Measurements from ENCODE around the gene NOL4L.
"Not testable (repeated sequence)": the region's sequence is repeated elsewhere in the genome, so short reads cannot be mapped to it uniquely, and the experiment has no call there.

Gene NOL4L

DNA sequence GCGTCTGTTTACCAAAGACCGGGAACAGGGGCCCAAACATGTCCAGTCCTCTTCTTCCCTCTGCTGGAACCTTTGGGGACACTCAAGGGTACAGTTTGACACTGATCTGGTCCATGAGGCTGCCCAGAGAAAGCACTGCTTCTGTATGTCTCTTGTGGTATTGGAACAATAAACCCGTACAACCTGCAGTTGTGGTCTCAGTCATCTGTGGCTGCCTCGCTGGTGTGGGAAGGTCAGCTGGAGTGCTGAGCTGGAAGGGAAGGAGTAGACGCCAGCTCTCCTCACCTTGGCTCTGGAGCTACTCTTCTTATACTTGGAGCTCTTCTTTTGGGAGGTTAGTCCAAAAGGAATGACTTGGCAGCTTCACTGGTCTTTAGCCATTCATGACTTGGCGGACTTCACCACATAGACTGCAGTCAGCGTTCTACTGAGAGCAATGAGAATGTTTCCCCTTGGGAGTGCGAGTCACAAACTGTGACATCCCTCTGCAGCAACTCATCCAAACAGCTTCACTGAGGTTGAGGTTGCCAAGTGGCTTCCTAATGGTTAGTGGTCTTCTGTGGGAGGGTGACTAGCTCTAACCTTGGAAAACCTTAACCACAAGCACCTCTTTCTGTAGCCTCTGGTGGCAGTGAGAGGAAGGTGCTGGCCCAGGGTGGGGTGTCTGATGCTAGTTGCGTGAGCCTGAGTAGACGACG lies 145.9 kb downstream of the NOL4L start:
- FAIRE-seq, result no peak

DNA sequence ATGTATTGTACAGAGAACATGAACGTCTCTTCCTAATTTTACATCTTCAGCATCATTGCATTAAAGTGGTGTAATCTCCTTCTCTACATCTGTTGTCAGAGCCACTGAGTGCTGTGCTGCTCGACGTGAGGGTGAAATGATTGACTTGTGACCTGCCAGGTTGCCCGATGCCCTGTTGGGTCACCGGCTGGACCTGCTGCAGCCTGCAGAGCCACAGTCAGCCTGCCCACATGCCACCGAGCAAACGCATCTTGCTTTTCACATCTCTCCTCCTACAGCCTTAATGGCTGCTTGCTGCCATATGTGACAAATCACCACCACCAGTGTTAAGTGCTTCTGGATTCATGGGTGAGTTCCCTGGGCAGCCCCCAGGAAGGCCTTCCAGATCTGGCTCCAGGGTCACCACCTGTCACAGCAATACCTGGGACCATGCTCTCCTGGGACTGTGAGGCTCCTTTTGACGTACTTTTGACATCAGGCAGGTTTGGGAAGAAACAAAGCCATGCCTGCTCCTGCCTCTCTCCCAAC lies 146.7 kb downstream of the NOL4L start:
- no peak for FAIRE-seq

DNA sequence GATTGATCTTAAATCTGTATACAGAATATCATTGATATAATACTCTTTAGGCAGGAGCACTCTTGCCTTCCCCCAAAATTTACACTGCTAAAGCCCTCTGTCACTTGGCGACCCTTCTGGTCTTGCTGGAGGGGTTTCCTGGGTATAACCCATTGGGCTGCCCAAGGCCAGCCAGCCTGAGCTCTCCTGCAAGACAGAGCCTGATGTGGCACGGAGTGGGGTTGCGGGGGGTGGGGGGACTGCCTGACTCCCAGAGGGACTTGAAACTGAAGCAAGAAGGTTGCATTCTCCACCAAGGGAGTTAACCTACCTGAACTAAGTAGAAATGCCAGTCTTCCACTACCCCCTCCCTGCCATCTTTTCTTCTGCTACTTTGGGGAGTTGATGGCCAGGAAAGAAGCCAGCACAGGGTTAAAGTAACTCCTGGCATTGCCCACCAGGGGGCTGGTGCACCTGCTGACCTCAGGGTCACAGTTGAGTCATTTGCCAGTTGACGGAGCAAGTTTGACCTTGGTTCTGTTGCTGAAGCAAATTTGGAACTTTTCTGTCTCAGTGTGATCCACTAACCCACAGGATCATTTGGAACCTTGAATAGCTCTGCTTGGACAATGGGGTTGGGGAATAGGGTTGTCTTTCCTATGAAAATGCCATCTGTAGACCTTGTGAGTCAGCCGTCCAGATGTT lies 147.6 kb downstream of the NOL4L start:
- no peak for FAIRE-seq

DNA sequence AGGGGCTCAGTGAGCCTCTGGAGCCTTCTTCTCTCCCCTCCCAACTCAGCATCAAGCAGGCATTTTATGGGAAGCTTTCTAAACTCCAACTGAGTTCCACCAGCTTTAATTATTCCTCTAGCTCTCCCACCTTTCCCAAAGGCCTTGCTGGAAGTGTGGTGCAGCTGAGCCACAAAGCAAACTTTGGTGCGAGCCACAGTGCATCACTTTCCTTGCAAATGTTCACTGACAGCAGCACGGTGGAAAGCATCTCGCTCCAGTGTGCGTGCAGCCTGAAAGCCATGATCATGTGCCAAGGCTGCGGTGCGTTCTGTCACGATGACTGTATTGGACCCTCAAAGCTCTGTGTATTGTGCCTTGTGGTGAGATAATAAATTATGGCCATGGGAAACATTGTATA lies 148.2 kb downstream of the NOL4L start:
- FAIRE-seq, result no peak

DNA sequence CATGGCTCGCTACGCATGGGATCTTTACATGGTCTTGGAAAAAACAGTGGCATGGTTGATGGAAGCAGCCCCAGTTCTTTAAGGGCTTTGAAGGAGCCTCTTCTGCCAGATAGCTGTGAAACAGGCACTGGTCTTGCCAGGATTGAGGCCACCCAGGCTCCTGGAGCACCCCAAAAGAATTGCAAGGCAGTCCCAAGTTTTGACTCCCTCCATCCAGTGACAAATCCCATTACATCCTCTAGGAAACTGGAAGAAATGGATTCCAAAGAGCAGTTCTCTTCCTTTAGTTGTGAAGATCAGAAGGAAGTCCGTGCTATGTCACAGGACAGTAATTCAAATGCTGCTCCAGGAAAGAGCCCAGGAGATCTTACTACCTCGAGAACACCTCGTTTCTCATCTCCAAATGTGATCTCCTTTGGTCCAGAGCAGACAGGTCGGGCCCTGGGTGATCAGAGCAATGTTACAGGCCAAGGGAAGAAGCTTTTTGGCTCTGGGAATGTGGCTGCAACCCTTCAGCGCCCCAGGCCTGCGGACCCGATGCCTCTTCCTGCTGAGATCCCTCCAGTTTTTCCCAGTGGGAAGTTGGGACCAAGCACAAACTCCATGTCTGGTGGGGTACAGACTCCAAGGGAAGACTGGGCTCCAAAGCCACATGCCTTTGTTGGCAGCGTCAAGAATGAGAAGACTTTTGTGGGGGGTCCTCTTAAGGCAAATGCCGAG lies 148.8 kb downstream of the NOL4L start:
- FAIRE-seq, result no peak

DNA sequence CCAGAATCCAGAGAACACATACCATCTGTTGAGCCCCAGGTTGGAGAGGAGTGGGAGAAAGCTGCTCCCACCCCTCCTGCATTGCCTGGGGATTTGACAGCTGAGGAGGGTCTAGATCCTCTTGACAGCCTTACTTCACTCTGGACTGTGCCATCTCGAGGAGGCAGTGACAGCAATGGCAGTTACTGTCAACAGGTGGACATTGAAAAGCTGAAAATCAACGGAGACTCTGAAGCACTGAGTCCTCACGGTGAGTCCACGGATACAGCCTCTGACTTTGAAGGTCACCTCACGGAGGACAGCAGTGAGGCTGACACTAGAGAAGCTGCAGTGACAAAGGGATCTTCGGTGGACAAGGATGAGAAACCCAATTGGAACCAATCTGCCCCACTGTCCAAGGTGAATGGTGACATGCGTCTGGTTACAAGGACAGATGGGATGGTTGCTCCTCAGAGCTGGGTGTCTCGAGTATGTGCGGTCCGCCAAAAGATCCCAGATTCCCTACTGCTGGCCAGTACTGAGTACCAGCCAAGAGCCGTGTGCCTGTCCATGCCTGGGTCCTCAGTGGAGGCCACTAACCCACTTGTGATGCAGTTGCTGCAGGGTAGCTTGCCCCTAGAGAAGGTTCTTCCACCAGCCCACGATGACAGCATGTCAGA lies 149.6 kb downstream of the NOL4L start:
- no peak for FAIRE-seq

DNA sequence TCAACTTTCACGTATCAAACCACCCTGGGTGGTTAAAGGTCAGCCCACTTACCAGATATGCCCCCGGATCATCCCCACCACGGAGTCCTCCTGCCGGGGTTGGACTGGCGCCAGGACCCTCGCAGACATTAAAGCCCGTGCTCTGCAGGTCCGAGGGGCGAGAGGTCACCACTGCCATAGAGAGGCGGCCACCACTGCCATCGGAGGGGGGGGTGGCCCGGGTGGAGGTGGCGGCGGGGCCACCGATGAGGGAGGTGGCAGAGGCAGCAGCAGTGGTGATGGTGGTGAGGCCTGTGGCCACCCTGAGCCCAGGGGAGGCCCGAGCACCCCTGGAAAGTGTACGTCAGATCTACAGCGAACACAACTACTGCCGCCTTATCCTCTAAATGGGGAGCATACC lies 150.7 kb downstream of the NOL4L start:
- no peak for FAIRE-seq

DNA sequence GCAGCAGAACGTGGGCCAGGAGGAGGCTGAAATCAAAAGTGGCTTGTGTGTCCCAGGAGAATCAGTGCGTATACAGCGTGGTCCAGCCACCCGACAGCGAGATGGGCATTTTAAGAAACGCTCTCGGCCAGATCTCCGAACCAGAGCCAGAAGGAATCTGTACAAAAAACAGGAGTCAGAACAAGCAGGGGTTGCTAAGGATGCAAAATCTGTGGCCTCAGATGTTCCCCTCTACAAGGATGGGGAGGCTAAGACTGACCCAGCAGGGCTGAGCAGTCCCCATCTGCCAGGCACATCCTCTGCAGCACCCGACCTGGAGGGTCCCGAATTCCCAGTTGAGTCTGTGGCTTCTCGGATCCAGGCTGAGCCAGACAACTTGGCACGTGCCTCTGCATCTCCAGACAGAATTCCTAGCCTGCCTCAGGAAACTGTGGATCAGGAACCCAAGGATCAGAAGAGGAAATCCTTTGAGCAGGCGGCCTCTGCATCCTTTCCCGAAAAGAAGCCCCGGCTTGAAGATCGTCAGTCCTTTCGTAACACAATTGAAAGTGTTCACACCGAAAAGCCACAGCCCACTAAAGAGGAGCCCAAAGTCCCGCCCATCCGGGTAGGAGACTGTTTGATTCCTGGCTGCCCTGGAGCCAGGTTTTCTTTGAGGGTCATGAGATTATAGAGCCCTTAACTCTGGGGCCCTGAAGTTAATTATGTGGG lies 151.7 kb downstream of the NOL4L start:
- FAIRE-seq, result no peak

DNA sequence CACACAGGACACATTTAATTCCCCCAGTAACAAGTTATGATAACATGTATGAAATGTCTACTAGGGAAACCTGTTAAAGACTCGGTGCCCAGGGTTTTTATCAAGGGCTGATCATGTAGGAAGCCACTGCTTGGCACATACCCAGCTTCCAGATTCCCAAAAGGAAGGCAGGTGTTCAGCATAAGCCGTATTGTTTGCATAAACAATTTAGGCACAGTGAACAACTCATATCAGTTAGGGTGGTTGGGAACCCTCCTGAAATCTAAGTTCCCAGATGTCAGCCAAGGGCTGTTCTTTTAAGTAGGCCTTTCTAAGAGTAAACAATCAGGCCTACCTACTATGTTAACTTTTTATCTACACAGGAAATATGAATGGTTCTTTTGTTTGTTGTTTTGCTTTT lies 152.9 kb downstream of the NOL4L start:
- no peak for FAIRE-seq

DNA sequence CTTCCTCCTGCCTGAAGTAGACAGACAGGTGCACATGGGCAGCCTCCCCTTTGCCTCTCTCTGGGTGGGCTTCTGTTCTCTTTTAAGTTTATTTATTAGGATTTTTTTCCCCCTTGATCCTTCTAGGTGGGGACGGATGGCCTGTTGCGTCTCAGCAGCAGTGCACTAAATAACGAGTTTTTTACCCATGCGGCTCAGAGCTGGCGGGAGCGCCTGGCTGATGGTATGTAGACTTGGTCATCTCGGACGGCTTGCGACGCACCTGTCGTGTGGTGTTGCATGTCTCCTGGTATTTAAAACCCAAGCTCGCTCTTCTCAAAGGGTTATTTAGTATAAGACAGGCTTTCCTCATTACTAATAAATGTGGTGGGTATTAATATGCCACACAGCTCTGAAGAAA lies 153.7 kb downstream of the NOL4L start:
- FAIRE-seq, result no peak

DNA sequence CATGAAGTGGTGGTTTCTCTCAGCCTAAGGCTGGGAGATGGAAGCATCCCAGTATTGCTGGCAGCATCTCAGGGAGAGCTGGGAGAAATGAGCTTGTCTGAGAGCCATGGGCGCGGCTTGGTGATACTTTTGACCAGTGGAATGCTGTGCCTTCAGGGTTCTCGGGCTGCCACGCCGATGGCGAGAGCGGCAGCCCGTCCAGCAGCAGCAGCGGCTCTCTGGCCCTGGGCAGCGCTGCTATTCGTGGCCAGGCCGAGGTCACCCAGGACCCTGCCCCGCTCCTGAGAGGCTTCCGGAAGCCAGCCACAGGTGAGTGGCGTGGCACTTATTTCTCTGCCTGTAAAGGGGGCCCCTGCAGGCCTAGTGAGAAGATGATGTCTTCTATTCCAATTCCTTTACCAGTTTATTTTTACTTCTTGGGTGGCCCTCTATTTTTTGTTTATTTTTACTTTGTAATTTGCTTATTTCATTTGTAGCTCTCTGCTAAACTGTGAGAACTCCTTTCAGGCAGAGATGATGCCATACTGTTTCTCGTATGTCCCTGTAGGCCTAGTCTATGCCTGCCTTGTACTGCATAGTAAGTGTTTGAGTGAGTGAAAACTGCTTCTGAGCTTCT lies 155.3 kb downstream of the NOL4L start:
- FAIRE-seq, result no peak

DNA sequence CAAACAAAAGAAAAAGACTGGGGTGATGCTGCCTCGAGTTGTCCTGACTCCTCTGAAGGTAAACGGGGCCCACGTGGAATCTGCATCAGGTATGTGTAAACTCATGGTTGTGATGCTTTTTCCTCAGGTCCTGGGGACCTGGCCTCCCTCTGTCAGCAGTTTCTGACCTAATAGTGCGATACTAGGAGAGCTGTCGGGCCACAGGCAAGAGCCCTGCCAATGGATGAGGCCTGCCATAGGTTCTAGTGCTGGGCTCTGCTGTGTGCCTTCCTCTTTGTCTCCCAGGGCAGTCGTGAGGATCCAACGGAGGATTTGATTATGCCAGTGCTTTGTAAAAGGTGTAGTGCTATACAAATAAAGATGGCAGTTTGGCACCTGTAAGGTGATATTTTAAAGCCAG lies 155.8 kb downstream of the NOL4L start:
- FAIRE-seq, result no peak

DNA sequence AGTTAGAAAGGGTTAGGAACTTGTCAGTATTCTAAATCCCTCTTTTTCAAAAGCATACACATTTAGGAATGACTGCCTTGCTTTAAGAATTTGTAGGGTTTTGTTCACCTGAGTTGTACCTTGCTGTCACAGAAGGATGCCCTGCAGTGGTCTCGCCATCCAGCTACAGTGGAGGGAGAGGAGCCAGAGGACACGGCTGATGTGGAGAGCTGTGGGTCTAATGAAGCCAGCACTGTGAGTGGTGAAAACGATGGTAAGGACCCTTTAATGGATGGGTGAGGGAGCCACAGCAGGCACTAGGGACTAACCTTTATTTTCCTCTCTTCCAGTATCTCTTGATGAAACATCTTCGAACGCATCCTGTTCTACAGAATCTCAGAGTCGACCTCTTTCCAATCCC lies 157.1 kb downstream of the NOL4L start:
- FAIRE-seq, result no peak

DNA sequence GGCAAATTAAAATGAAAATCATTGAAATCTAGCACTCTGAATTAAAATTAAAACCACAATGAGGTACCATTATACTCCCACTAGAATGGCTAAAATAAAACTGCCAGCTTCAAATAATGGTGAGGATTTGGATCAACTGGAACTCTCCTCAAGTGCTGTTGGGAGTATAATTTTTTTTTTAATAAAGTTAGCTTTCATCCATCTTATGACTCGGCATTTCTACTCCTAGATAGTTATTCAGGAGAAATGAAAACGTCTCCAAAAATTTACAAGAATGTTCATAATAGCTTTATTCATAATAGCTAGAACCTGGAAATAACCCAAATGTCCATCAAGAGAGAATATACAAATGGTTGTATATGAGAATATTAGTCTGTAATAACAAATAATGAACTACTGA lies 163.8 kb downstream of the NOL4L start:
- no peak for FAIRE-seq

DNA sequence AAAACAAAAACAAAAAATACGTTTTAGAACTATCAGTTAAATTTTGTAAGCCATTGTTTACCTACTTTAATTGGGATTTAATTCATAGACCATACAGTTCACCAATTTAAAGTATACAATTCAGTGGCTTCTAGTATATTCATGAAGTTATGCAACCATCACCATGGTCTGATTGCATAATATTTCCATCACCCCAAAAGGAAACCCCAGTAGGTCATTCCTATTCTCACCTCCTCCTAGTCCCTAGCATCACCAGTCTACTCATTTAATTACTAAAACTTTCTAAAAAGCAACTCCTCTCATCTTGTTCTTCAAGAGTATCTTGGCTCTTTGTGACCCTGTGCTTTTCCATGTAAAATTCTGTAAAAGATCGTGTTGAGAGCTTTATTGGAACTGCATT lies 166.8 kb downstream of the NOL4L start:
- no peak for FAIRE-seq

DNA sequence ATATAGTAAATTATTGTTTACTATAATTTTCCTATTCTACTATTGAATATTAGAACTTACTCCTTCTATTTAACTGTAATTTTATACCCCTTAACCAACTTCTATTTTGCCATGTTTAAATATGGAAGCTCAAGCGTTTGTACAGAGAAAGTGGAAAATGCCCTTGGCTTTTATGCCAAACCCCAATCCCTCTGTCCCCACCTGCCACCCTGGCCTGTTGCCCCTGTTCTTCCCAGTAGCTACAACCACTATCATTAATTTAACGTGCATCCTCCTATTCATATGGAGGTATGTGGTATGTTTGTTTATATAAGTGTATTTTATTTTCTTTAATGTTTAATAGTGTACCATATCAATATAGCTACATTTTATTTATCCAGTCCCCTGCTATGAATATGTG lies 168.9 kb downstream of the NOL4L start:
- no peak for FAIRE-seq

DNA sequence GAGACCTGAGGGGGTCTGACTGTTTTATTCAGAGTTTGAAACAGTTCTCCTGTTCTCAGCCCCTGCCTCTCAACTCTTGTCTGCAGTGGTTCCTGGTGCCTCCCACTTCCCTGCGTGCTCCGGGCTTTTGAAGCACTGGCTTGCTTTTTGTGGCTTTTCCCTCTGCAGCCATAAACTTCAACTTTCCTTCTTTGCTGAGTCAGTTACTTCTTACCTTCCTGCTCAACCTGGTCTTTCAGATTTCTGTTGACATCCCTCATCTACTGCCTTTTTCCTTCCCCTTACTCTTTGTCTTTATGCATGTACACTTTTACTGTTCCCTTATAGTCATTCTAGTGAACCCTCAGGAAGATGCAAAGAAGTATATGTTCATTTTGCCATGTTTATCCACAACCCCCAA lies 169.6 kb downstream of the NOL4L start:
- no peak for FAIRE-seq

DNA sequence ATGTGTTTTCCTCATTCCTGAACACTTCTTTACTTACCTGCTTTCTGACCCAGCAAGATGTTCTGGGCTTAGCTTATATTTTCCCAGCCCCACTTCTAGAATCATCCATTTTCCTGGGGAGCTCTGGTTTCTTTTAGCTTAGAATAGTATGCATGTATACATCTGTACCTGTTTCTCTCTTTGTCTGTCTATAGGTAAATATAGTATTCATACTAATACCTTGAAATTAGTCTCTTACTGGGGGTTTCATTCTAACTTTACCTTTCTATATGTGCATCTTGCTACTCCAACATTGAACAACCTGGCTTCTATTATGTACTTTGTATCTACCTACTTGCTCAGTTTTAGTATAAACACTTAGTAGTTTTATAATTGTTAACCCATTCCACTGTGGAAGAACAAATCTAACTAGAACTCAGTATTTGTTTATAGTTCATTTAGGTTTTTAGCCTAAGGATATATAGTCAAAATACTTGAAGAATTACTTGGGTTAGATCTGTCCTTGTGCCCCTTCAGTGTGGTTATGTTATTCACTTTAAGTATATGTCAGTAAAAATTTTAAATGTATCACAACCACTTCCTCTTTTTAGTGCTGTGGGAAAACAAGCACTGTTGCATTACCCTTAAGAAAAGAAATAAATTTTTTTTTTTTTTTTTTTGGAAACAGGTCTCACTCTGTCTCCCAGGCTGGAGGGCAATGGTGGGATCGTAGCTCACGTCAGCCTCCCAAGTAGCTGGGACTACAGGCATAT lies 173.0 kb downstream of the NOL4L start:
- FAIRE-seq, result no peak

DNA sequence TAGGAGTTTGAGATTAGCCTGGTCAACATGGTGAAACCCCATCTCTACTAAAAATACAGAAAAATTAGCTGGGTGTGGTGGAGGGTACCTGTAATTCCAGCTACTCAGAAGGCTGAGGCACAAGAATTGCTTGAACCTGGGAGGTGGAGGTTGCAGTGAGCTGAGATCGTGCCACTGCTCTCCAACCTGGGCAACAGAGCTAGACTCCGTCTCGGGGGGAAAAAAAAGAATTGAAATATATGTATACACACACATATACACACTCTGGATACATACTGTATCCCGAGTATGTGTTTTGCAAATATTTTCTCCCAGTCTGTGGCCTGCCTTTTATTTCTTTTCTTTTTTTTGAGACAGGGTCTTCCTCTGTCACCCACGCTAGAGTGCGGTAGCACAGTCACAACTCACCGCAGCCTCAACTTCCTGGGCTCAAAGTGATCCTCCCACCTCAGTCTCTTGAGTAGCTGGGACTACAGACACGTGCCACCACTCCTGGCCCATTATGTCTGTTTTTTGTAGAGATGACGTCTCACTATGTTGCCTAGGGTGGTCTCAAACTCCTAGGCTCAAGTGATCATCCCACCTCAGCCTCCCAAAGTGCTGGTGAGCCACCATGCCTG lies 177.9 kb downstream of the NOL4L start:
- FAIRE-seq, result not testable (repeated sequence)

DNA sequence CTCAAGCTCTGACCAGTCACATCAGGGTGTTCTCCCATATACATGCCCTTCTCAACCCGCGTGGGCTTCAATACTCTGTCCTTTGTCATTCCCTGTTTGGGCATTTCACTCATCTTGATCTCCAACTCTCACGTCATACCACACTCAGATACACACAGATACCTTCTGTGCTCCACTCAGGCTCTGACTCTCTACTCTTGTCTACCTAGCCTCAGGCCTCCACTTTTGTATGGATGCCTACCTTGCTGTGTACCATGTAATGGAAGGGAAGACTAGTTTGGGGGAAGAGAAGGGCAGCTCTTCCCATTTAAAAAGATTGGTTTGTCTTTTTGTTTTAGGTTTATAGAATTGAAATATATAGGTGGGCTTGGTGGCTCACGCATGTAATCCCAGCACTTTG lies 178.4 kb downstream of the NOL4L start:
- no peak for FAIRE-seq

DNA sequence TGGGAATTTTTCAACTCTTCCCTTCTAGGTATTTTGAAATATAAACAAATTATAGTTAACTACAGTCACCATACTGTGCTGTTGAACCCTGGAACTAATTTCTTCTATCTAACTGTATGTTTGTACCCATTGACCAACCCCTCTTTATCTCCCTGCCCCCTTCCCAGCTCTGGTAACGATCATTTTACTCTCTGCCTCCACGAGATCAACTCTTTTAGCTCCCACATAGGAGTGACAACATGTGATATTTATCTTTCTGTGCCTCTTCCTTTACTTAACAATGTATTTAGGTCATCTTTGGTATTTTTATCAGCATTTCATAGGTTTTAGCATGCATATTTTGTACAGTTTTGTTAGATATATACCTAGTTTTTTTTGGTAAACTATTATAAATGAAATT lies 181.1 kb downstream of the NOL4L start:
- FAIRE-seq, result no peak

Measured in TTC549 (cell line).